Stimulated activated CD4-positive, alpha-beta T cell treated with anti-CD3 and anti-CD28 coated beads, Interleukin-15, amount 100 ng/mL, for 48 hours (primary cell): Measurements from ENCODE around the gene CTSK.
"Not testable (repeated sequence)": the region's sequence is repeated elsewhere in the genome, so short reads cannot be mapped to it uniquely, and the experiment has no call there.

Experiments used
- DNase-seq, 2 donors: peaks; one replicate each; pipeline ENCODE4 v3.0.0-alpha.2; 2020; ENCODE audit warnings: low read depth in 2 of 2

CTSK gene

GRCh38 chr1:150808121-150808520, at the start of gene CTSK:
Gene CTSK (minus strand): TSS chr1:150808260. CDS start chr1:150806805, 1,455 bp downstream.
- no peak for DNase-seq

GRCh38 chr1:150852734-150853133, 44.7 kb upstream of the CTSK start:
- DNase-seq: not testable (repeated sequence)

- not testable (repeated sequence) for DNase-seq
These were observed 42.8 kb upstream of the CTSK start for GRCh38 chr1:150850801-150851362.

GRCh38 chr1:150846473-150847146, 38.5 kb upstream of the CTSK start:
- DNase-seq: no peak

- DNase-seq: no peak
These were observed 35.4 kb upstream of the CTSK start for GRCh38 chr1:150843474-150843873.

DNA sequence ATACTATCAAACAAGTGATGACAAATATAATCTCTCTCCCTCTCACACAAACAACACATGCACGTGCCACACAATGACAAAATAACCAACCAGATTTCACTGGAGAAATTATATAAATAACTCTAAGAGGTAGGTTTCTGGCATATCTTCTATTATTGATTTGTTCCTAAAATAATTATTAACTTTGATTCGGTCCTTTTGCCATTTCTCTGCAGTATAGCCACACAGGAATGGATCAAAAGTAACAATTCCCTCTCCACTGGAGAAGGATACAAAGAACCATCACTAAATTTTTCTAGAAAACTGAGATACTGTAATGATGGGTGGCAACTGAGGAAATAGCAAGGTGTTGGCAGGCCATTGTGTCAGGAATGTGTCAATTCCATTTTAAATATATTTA, 34.9 kb upstream of the CTSK start:
- DNase-seq: no peak

DNA sequence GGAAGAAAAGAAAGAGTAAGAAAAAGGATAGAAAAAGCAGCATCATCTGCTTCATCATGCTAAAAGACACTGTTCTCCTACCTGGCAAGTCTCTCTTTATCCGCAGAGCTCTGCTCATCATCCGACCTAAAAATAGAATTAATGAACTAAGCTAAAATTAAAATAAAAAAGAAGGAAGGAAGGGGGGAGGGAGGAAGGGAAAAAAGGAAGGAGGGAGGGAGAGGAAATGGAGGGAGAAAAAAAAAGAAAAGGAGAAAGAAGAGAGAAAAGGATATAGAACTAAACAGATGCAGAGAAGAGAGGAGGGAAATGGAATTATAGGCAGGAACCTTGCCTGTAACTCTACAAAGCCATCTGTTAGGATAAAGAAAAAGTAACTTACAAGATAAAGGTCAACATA, 34.3 kb upstream of the CTSK start:
- DNase-seq: no peak

GRCh38 chr1:150841626-150842025, 33.6 kb upstream of the CTSK start:
- no peak for DNase-seq

DNA sequence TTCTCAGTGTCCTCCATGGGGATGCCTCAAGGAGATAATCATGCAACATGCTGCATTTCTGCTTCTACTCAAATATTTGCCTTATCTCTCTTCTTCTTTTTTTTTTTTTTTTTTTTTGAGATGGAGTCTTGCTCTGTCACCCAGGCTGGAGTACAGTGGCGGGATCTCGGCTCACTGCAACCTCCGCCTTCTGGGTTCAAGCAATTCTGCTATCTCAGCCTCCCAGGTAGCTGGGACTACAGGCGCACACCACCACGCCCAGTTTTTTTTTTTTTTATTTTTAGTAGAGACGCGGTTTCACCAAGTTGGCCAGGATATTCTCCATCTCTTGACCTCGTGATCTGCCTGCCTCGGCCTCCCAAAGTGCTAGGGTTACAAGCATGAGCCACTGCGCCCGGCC, 32.8 kb upstream of the CTSK start:
- DNase-seq: not testable (repeated sequence)

DNA sequence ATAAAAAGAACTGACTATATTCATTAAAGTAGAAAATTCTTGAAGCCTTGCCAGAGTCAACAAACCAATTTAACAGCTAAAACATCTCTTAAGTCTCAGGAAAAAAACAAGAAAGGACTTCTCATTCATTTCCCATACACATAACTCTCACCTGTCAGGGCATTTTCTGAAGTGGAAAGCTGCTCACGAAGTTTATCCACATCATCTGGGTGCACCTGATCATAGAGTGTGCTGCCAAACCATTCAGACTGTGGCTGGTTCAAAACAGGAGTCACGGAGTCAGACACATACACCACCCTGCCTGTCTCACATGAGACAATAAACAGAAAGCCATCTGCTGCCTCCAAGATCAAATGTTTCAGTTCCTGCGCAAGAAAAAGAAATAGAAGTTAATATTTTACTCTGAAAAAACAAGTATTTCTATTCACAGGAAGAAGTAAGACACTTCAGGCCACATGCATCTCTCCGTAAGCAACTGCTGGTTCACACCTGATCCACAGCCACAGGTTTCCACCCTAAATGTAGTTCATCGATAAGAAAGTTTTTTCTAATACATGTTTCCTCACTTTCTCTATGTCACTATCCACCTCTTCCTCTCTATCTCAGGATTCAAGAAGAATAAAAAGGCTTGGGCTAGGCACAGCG, 28.2 kb upstream of the CTSK start:
- DNase-seq: no peak

DNA sequence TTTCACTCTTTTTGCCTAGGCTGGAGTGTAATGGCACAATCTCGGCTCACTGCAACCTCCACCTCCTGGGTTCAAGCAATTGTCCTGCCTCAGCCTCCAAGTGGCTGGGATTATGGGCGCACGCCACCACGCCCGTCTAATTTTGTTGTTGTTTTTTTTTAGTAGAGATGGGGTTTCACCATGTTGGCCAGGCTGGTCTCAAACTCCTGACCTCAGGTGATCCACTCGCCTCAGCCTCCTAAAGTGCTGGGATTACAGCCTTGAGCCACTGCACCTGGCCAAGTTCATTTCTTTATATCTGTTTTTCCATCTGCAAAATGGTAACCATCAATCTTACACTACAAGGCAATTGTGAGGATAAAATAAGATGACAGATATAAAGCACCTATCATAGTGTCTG, 25.9 kb upstream of the CTSK start:
- not testable (repeated sequence) for DNase-seq

DNA sequence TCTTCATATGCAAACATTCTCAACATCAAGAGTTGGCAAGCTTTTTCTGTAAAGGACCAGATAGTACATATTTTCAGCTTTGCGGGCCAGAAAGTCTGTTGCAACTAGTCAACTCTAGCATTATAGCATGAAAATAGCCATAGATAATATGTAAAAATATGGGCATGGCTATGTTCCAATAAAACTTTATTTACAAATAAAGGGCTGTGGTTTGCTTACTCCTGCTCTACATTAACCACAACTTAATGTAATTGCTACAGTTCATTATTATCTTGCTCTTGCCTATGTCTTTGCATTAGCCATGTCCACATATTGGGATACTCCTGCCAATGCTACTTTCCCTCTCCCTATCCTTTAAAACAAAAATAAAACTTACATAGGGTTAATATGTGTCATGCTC, 24.5 kb upstream of the CTSK start:
- DNase-seq: no peak

GRCh38 chr1:150829751-150830150, 21.7 kb upstream of the CTSK start:
- DNase-seq: no peak

GRCh38 chr1:150826299-150826698, 18.2 kb upstream of the CTSK start:
- no peak for DNase-seq

GRCh38 chr1:150820730-150821512, 12.9 kb upstream of the CTSK start:
- DNase-seq: no peak

GRCh38 chr1:150815871-150816270, 7.8 kb upstream of the CTSK start:
- no peak for DNase-seq

DNA sequence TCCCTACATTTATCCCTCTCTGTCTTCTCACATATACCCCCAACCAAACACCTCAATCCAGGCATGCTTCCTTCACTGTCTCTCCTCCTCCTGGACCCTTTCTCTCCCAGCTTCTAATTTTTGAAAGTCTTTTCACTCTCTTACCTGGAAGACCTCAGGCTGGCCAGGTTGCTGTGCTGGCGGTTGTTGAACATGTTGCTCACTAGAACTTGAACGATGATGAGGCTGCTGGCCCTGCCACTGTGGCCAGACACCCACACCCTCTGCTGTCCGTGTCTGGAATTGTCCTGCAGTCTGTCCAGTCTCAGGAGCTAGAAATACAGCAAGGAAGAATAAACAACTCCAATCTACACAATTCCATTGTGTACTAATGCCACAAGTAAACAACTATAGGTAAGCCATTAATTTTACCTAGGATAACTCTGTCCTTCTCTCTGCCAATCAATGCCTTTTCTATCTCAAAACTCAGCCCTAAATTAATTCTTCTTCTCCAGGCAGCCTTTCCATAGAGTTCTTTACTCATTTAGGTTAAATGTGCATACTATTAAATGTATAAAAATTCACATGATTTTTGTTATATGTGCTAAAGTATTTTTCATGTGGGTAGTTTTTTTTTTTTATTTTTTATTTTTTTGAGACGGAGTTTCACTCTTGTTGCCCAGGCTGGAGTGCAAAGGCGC, 5.1 kb upstream of the CTSK start:
- DNase-seq: no peak

- DNase-seq: no peak
These were observed 3.0 kb upstream of the CTSK start for GRCh38 chr1:150810958-150811659.

DNA sequence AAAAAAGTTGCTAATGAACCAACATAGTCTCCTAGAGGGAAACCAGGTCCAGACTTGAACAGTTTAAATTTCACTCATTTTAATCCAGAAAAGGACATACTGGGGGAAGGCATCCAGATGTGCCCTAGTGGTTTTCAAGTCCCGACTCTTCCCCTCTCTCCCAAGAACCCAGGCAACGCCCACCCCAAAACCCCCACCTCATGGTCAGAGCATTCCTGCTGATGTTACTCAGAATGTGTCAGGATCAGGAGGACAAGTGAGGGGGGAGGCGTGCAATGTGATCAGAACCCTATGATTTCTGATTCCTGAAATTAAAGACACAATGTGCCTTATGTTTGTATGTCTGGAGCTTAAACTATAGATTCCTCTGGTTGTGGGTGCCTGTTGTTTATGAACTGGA, 1.6 kb upstream of the CTSK start:
- DNase-seq: no peak

- no peak for DNase-seq
These were observed 786 bp upstream of the CTSK start for GRCh38 chr1:150808846-150809245.
